GM10248 (cell line): ENCODE measurements around the gene PSMA2.

Experiments used
- CTCF ChIA-PET: fragments of 300-600 bp; sonication (Branson Sonifier 250); formaldehyde crosslinking; extraction: SDS; loops from one replicate; lab custom pipeline; 2021; ENCODE audit warnings: antibody characterized with exemption; lab: Yijun Ruan, JAX
- POLR2A ChIA-PET: fragments of 350-650 bp; sonication (Branson Sonifier 250); formaldehyde crosslinking; extraction: SDS; loops from one replicate; lab custom pipeline; 2020; ENCODE audit warnings: antibody characterized with exemption; lab: Yijun Ruan, JAX
- DNase-seq: peaks from one replicate; pipeline ENCODE4 v3.0.0; 2012; ENCODE audit errors: extremely low spot score
- TF ChIP-seq, protein P1 (sequence below): IDR thresholded peaks from 2 replicates; pipeline ENCODE4 v1.5.1; 2012; ENCODE audit warnings: mild to moderate bottlenecking, low read depth; ENCODE audit errors: extremely low read depth, missing control alignments, control extremely low read depth

PSMA2 gene

DNA sequence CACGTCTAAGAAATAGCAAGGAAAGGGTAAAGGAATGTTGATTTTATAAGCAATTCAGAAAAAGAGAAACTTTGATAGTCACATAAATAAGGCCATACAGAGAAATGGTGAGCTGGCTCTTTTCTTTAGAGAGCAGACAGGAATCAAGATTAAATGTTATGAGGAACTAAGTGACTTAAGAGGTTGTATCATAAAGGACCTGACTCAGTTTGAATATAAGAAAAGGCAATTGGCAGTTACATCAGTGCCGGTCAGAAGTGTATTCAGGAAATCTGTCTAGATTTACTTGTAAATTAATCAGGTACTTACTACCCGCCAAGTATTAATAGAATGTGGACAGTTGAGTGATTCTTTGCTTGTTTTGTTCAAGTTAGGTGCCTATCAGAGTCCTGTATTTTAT is 2.3 kb upstream of the PSMA2 start:
- DNase-seq = no peak
- POLR2A ChIA-PET = no interaction called here
- CTCF ChIA-PET = interaction anchor here (1.3 to 2.2 kb wide), 7 partner anchors 10 to 991 kb away, joined by 3 to 13 read pairs (median 6); no protein-coding TSS in a partner anchor
- TF ChIP-seq, protein P1, sequence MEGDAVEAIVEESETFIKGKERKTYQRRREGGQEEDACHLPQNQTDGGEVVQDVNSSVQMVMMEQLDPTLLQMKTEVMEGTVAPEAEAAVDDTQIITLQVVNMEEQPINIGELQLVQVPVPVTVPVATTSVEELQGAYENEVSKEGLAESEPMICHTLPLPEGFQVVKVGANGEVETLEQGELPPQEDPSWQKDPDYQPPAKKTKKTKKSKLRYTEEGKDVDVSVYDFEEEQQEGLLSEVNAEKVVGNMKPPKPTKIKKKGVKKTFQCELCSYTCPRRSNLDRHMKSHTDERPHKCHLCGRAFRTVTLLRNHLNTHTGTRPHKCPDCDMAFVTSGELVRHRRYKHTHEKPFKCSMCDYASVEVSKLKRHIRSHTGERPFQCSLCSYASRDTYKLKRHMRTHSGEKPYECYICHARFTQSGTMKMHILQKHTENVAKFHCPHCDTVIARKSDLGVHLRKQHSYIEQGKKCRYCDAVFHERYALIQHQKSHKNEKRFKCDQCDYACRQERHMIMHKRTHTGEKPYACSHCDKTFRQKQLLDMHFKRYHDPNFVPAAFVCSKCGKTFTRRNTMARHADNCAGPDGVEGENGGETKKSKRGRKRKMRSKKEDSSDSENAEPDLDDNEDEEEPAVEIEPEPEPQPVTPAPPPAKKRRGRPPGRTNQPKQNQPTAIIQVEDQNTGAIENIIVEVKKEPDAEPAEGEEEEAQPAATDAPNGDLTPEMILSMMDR = no peak

GRCh38 chr7:42932811-42933591 is 1.0 kb upstream of the PSMA2 start:
- CTCF ChIA-PET = interaction anchor here (1.1 to 10.1 kb wide), 10 partner anchors 8 to 992 kb away, joined by 3 to 111 read pairs (median 4); partner anchors contain the start of gene STK17A
- TF ChIP-seq, protein P1 = no peak
- no peak for DNase-seq
- POLR2A ChIA-PET = interaction anchor here (0.9 kb wide), 1 partner anchor 650 kb away, joined by 9 read pairs; the partner anchor contains the start of gene STK17A

GRCh38 chr7:42931447-42931833 is 534 bp downstream of the PSMA2 start:
- DNase-seq = no peak
- TF ChIP-seq, protein P1 = no peak
- POLR2A ChIA-PET = no interaction called here
- CTCF ChIA-PET = interaction anchor here (1.2 to 10.1 kb wide), 6 partner anchors 7 to 991 kb away, joined by 3 to 111 read pairs (median 5); partner anchors contain the start of gene STK17A

GRCh38 chr7:42930889-42931288 is 1.1 kb downstream of the PSMA2 start:
- CTCF ChIA-PET = interaction anchor here (1.0 to 10.1 kb wide), 3 partner anchors 10 to 524 kb away, joined by 3 to 111 read pairs (median 33); no protein-coding TSS in a partner anchor
- TF ChIP-seq, protein P1 = no peak
- no peak for DNase-seq
- POLR2A ChIA-PET = no interaction called here

GRCh38 chr7:42929449-42929848 is 2.5 kb downstream of the PSMA2 start:
- ChIA-PET POLR2A (no interaction called here), CTCF (interaction anchor here (0.7 to 10.1 kb wide), 6 partner anchors 11 to 333 kb away, joined by 3 to 111 read pairs (median 6); no protein-coding TSS in a partner anchor)
- TF ChIP-seq, protein P1 = no peak
- DNase-seq = no peak

GRCh38 chr7:42928754-42929153 is 3.2 kb downstream of the PSMA2 start:
- POLR2A ChIA-PET = no interaction called here

More at GRCh38 chr7:42928754-42929153, 3.2 kb downstream of the PSMA2 start:
- CTCF ChIA-PET = interaction anchor here (0.7 to 10.1 kb wide), 6 partner anchors 9 to 334 kb away, joined by 3 to 111 read pairs (median 6); no protein-coding TSS in a partner anchor
- DNase-seq = no peak
- TF ChIP-seq, protein P1 = no peak
